ENCODE data around the gene BAMBI. TPM values are rescaled to one million over a fixed set of nuclear protein-coding genes. Genes with fewer than 3 reads are reported as not detected.

The BAMBI gene
- total RNA-seq, 2 donors from 2014 or later = 9.1 to 26.0 TPM

DNA sequence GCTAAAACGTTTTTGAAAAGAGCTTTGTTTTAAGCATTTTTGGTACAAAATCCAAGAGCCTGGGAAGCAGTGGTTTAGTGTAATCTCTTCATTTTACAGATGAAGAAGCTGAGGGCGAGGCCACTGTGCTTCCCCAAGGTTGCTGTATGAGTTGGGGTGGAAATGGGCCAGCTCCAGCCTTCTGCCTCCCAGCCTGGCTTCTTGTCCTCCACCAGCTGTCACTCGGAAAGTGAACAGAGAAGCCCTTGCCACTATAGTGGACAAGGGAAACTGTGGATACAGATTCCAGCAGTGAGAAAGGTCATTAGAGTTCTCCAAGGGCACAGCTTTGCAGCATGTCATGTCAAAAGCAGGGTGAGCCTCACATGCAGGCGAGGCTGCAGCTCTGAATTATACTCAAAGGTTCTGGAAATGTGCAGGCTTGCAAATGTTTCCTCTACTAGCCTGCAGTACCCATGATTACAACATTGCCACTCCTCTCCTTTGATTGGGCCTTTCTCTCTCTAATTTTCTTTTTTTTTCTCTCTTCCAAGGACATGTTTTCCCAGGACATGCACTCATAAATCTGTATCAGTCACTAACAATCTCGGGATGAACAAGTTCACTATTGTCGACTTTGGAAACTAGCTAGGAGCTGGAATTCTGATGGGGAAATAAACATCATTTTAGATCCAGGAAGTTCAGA, 33.0 kb downstream of the BAMBI start:
- no peak for TF ChIP-seq POLR2A (IDR thresholded peaks at IDR 0.05)
- TF ChIP-seq, protein P1, sequence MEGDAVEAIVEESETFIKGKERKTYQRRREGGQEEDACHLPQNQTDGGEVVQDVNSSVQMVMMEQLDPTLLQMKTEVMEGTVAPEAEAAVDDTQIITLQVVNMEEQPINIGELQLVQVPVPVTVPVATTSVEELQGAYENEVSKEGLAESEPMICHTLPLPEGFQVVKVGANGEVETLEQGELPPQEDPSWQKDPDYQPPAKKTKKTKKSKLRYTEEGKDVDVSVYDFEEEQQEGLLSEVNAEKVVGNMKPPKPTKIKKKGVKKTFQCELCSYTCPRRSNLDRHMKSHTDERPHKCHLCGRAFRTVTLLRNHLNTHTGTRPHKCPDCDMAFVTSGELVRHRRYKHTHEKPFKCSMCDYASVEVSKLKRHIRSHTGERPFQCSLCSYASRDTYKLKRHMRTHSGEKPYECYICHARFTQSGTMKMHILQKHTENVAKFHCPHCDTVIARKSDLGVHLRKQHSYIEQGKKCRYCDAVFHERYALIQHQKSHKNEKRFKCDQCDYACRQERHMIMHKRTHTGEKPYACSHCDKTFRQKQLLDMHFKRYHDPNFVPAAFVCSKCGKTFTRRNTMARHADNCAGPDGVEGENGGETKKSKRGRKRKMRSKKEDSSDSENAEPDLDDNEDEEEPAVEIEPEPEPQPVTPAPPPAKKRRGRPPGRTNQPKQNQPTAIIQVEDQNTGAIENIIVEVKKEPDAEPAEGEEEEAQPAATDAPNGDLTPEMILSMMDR (IDR thresholded peaks at IDR 0.05) = no peak
- intact Hi-C loops (cut with DNase I) = no loop called here
- DNase-seq = peak in 1 of 4 donors; percentile 13
- H3K4me3 ChIP-seq = no peak overlapping the region
- peak; percentile 73 for ATAC-seq
- H3K4me1 ChIP-seq = peaks cover 5% of the 10 kb centered on the region
- H3K36me3 ChIP-seq (replicated peaks in 1 of 2; ENCODE audit: insufficient read depth in 1 of 2, low read depth in 2 of 2) = no peaks in the 10 kb centered on the region
- WGBS, 2 donors = 38 to 56% methylated on average over 6 of the region's 6 CpGs
- no peaks in the 10 kb centered on the region for H3K27me3 ChIP-seq
- no peaks in the 10 kb centered on the region for H3K9me3 ChIP-seq
- H3K27ac ChIP-seq = peak overlapping the region in 3 of 4 donors; percentile 27 to 60 (median 53)

DNA sequence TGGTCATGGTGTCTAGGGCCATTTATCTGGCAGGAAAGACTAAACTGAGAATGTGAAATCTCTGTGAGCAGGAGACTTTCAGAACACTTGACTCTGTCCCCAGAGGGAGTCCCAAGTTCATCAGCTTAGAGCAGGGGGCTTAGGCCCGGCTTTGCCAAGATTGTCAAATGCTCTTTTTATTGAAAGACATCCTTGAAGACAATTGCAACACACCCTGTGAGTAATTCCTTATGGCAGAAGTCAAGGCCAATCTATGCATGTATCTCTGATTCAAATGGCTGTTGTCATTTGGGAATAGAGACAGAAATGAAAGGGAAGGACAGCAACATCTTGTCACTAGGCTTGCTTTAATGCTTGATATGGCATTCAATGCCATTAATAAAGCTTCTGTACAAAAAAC, 33.7 kb downstream of the BAMBI start:
- H3K27ac ChIP-seq = peak overlapping the region in 3 of 4 donors; percentile 27 to 60 (median 53)

DNA sequence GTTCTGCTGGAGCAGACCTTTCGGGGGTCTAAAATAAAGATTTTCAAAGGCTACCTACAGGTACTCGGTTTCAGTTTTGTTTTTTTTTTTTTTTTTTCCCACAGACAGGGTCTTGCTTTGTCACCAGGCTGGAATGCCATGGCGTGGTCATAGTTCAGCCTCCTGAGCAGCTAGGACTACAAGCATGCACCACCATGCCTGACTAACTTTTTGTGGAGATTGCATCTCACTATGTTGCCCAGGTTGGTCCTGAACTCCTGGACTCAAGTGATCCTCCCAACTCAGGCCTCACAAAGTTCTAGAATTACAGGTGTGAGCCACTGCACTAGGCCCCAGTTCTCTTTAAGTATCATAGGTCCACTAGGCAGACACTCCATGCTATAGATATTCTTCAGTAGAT, 34.5 kb downstream of the BAMBI start:
- no peaks in the 10 kb centered on the region for H3K9me3 ChIP-seq
- no peaks in the 10 kb centered on the region for H3K36me3 ChIP-seq (replicated peaks in 1 of 2; ENCODE audit: insufficient read depth in 1 of 2, low read depth in 2 of 2)
- intact Hi-C loops (cut with DNase I) = no loop called here
- H3K27ac ChIP-seq = no peak overlapping the region
- TF ChIP-seq, protein P1 (IDR thresholded peaks at IDR 0.05) = no peak
- TF ChIP-seq POLR2A (IDR thresholded peaks at IDR 0.05) = no peak
- peaks cover 5% of the 10 kb centered on the region for H3K4me1 ChIP-seq
- H3K4me3 ChIP-seq = no peak overlapping the region
- WGBS, 2 donors = 91 to 94% methylated on average over 3 of the region's 3 CpGs
- DNase-seq = no peak
- no peak for ATAC-seq
- no peaks in the 10 kb centered on the region for H3K27me3 ChIP-seq

More for the DNA sequence above, 33.7 kb downstream of the BAMBI start:
- Histone ChIP-seq H3K4me3 (no peak overlapping the region), H3K36me3 (replicated peaks in 1 of 2; ENCODE audit: insufficient read depth in 1 of 2, low read depth in 2 of 2) (no peaks in the 10 kb centered on the region), H3K4me1 (peaks cover 5% of the 10 kb centered on the region), H3K27me3 (no peaks in the 10 kb centered on the region), H3K9me3 (no peaks in the 10 kb centered on the region)
- DNase-seq (no peak), ATAC-seq (no peak)
- TF ChIP-seq POLR2A (IDR thresholded peaks at IDR 0.05) = no peak
- TF ChIP-seq, protein P1 (IDR thresholded peaks at IDR 0.05) = no peak
- WGBS, 2 donors = 88 to 96% methylated on average over 1 of the region's 1 CpG
- intact Hi-C loops (cut with DNase I) = no loop called here

DNA sequence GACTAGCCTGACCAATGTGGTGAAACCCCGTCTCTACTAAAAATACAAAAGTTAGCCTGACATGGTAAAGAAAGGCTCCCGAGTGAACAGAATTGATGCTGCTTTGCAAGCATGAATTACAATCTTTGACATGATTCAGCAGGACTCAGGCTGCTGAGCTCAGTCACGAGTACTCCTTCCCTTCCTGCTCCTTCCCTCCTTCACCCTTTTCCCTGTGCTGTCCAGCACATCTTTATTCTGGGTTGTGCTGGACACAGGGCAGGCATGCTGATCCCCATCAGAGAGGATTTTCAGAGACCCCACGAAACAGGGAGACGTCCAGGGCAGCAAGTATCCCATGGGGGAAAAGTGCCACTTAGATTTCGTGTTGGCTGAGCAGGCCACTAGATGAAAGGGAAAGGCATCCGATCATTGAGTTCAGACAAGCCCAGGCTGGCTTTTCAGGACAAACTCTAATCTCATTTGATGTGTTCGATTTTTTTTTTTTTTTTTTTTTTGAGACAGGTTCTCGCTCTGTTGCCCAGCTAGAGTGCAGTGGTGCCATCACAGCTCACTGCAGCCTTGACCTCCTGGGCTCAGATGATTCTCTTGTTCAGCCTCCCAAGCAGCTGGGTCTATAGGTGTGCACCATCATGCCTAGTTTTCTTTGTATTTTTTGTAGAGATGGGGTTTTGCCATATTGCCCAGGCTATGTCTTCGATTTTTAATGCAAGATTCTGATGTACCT, 36.5 kb downstream of the BAMBI start:
- Histone ChIP-seq H3K36me3 (replicated peaks in 1 of 2; ENCODE audit: insufficient read depth in 1 of 2, low read depth in 2 of 2) (no peaks in the 10 kb centered on the region), H3K9me3 (no peaks in the 10 kb centered on the region), H3K27ac (no peak overlapping the region), H3K4me3 (no peak overlapping the region), H3K4me1 (peaks cover 5% of the 10 kb centered on the region), H3K27me3 (no peaks in the 10 kb centered on the region)
- intact Hi-C loops (cut with DNase I) = no loop called here
- ATAC-seq = no peak
- 77 to 78% methylated on average over 10 of the region's 10 CpGs for WGBS, 2 donors
- no peak for DNase-seq
- TF ChIP-seq, protein P1 (IDR thresholded peaks at IDR 0.05) = no peak
- no peak for TF ChIP-seq POLR2A (IDR thresholded peaks at IDR 0.05)
